ENCODE data around the gene KIF21A. TPM values are rescaled to one million over a fixed set of nuclear protein-coding genes. Genes with fewer than 3 reads are reported as not detected.
A peak's percentile ranks its signal among the peaks of the same experiment; 100 is the strongest.

The KIF21A gene
- polyA plus RNA-seq, 4 donors = 32.6 to 40.7 (median 36.9) TPM

- DNase-seq (ENCODE audit: low read depth in 4 of 4, low spot score in 3 of 4) = no peak
These were observed 49.7 kb downstream of the KIF21A start for GRCh38 chr12:39393179-39393578.

GRCh38 chr12:39392154-39392925 is 50.6 kb downstream of the KIF21A start:
- DNase-seq (ENCODE audit: low read depth in 4 of 4, low spot score in 3 of 4) = no peak

DNA sequence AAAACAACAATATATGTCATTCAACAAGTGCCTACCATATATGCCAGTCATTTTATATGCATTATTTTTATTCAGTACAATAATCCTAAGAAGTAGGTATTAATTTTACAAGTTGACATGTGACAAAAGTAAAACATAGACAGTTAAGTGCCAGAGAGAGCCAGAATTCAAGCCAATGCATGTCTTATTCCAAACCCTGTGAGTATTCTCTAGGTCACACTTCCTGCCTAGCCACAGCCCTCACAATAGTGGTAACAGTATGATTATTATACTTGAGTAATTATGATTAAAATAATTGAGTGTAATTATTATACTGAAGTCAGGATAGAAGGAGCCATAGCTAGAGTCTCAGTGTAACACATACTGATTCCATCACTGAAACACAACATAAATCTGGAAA is 52.2 kb downstream of the KIF21A start:
- DNase-seq (ENCODE audit: low read depth in 4 of 4, low spot score in 3 of 4) = no peak

DNA sequence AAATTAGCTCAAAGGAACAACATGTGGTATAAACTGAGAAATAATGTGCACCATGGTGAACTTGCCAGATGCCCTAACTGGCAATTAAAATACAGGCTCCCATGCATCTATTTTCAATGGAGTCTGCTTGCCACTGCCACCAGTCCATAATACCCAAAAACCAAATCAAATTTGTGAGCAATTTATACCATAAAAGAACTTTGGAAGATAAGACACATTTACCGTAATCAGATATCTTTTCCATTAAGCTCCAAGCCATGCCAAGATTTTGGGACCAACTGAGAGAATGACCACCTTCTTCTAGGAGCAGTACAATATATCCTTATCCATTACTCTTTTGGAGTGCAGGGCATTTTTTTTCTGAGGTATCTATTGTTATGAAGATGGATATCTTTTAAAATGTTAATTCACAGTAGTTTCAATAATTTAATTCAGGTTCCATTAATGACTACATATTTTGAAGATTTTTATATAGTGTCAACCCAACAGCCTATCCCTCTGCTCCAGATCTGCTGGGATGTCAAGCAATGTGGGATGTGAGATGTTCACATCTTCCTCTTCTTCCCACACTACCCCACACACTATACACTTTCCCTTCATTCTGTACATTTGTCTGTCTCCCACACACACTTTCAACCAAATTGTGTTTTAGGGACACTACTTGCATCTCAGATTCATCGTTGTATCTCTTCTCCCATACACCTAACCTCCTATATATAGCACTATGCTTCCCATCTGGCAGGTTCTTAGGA is 53.3 kb downstream of the KIF21A start:
- DNase-seq (ENCODE audit: low read depth in 4 of 4, low spot score in 3 of 4) = no peak

GRCh38 chr12:39386335-39386734 is 56.6 kb downstream of the KIF21A start:
- no peak for DNase-seq (ENCODE audit: low read depth in 4 of 4, low spot score in 3 of 4)

DNA sequence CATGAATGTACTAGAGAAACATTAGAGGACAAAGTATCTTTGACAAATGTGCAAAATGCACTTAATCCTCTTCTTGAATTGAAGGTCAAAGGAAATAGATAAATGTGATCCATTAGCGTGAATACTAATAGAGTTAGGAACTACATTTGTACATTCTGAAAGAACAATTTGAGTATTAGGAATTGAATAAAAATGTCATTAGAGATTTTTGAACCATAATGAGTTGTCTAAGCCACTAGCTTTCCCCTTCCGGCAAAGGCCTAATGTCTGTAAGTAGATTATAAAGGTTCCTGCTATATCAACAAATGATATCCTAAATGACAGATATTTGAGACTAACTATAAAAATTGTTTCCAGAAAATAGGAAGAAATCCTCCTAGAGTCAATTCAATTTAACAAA is 59.8 kb downstream of the KIF21A start:
- DNase-seq (ENCODE audit: low read depth in 4 of 4, low spot score in 3 of 4) = no peak

- DNase-seq (ENCODE audit: low read depth in 4 of 4, low spot score in 3 of 4) = no peak
These were observed 62.8 kb downstream of the KIF21A start for GRCh38 chr12:39380090-39380489.

- DNase-seq (ENCODE audit: low read depth in 4 of 4, low spot score in 3 of 4) = peak in 3 of 4 donors; percentile 7 to 16 (median 14)
These were observed 64.6 kb downstream of the KIF21A start for GRCh38 chr12:39378341-39378740.

DNA sequence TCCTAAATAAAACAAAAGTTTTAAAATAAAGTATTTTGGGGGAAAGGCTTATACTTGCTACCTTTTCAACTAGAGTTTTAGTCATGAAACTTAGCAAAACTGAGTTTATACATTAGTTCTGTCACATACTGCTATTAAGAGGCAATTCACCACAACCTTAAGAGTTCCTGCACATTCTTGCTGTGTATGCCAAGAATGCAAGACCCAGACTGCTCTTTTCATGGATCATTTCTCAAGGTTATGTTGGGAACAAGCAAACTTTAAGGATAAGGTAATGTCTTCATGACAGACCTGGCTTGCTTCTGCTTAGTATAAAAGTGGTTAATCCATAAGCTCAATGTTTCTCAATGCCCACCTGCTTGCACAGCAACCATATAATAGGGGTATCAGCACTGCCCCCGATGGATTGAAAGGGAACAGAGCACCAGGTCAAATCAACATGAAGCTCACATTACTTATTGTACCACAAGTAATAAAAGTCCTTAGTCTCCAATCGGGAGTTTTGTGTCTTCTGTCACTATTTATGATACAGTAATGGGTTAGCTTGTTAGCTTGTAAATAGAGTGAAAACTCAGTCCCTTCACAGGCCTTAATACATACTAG is 67.6 kb downstream of the KIF21A start:
- peak in 1 of 4 donors; percentile 2 for DNase-seq (ENCODE audit: low read depth in 4 of 4, low spot score in 3 of 4)

DNA sequence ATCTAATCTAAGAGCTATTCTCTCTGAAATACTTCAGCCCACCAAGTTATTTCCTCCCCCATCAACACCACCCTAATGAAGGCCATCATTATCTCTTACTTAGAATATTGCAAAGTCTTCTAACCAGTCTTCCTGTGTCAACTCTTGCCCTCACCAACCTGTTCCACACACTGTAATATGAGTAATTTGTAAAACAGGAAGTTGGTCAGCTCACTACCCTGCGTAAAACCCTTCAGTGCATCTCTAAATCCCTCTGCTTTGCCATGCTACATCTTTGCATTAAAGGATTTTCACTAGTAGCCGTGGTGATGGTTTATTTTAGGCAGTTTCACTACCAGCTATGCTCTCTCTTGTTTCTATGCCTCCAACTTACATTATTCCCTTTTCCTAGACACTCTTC is 70.0 kb downstream of the KIF21A start:
- DNase-seq (ENCODE audit: low read depth in 4 of 4, low spot score in 3 of 4) = no peak

DNA sequence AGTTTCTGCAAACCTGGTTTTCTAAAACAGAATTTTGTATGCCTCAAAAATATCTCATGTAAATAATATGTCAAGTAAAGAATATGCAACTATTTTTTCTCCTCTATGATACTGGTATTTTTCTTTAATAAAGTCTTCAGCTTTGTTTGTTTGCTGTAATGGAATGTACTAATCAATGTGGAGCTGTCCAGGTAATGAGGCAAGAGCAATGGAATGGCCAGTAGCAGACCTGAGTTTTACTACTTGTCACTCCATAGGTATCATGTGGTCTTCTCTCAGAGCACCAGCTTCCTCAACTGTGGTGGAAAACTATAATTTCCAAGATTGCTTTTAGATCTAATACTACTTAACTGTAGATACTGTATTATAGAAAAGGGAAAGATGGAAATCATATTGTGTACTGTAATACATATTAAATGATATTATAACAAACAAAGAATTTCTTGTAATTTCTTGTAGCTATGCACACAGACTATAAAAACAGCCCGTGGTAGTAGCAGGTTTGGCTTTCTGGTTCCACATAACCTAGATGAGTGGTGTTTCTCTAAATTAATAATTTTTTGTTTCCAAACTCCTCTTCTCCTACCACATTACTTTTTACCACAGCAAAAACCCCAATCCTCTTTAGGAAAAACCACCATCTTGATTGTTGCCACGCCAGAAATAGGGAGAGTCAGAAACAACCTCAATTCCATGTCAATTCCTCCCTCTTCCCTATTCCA is 70.6 kb downstream of the KIF21A start:
- DNase-seq (ENCODE audit: low read depth in 4 of 4, low spot score in 3 of 4) = no peak

- DNase-seq (ENCODE audit: low read depth in 4 of 4, low spot score in 3 of 4) = no peak
These were observed 73.2 kb downstream of the KIF21A start for GRCh38 chr12:39369756-39370155.

GRCh38 chr12:39368891-39369290 is 74.0 kb downstream of the KIF21A start:
- DNase-seq (ENCODE audit: low read depth in 4 of 4, low spot score in 3 of 4) = no peak

DNA sequence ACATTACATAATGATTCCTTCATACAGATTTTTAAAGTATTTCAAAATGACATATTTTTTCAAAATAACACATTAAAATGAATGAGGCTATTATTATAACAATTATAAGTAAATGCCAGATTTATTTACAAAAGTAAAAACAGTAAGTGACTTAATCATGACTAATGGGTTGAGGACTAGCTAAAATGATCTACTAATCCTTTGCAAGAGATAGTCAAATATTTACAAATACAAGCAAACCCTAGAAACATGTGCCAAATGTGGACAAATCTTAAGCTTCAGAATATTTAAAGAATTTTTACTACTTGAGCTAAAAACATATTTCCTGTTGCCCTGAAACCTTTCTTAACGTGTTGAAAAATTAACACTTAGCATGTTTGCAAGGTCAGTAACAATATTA is 74.8 kb downstream of the KIF21A start:
- no peak for DNase-seq (ENCODE audit: low read depth in 4 of 4, low spot score in 3 of 4)

DNA sequence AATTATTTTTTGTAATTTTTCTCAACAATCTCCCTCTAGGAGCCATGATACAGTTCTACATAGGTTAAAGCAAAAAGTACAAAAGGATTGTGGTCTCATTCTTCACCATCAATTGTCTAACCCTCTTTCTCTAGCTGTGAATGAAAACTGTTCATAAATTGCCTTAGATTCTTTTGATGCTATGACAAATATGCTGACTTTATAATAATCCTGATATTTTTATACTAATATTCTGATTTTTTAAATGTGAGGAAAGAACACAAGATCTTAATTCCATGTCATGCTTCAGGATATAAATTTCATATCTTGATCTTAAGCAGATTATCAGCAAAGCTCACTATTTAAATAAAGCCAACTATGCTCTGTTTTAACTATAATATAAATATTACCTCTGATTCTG is 75.4 kb downstream of the KIF21A start:
- DNase-seq (ENCODE audit: low read depth in 4 of 4, low spot score in 3 of 4) = no peak

DNA sequence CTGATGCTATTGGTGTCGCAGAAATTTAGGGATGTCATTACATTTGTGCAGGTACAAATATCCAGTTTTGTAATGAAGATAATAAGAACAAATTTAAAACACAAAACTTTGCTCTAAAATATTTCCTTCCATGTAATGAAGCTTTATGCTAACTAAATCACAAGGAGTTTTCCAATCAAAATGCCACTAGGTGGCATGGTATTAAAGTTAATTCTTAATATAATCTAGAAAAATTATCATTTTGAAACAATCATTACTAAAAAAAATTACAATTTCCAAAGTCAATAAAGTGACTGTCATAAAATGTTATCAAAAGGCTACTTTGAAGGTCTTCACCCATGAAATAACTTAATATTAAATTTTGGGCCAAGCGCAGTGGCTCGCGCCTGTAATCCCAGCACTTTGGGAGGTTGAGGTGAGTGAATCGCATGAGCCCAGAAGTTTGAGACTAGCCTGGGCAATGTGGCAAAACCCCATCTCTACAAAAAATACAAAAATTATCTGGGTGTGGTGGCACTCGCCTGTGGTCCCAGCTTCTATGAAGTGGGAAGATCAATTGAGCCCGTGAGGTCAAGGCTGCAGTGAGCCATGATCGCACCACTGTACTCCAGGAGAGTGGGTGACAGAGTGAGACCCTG is 77.4 kb downstream of the KIF21A start:
- DNase-seq (ENCODE audit: low read depth in 4 of 4, low spot score in 3 of 4) = no peak

- DNase-seq (ENCODE audit: low read depth in 4 of 4, low spot score in 3 of 4) = no peak
These were observed 78.7 kb downstream of the KIF21A start for GRCh38 chr12:39364196-39364595.

GRCh38 chr12:39359645-39360044 is 83.3 kb downstream of the KIF21A start:
- no peak for DNase-seq (ENCODE audit: low read depth in 4 of 4, low spot score in 3 of 4)

- DNase-seq (ENCODE audit: low read depth in 4 of 4, low spot score in 3 of 4) = peak in 2 of 4 donors; percentile 4 to 10
These were observed 85.9 kb downstream of the KIF21A start for GRCh38 chr12:39357041-39357440.

GRCh38 chr12:39355841-39356240 is 87.1 kb downstream of the KIF21A start:
- no peak for DNase-seq (ENCODE audit: low read depth in 4 of 4, low spot score in 3 of 4)

- no peak for DNase-seq (ENCODE audit: low read depth in 4 of 4, low spot score in 3 of 4)
These were observed 88.0 kb downstream of the KIF21A start for GRCh38 chr12:39354955-39355354.
